A673 (cell line): Measurements from ENCODE around the gene OR2T35. TPM values are rescaled to one million over a fixed set of nuclear protein-coding genes. Genes with fewer than 3 reads are reported as not detected.

ENCODE experiments used
- BruUV-seq: library from RNA; stranded (reverse); fragments of 400-500 nt; replicated peaks from 2 replicates; lab custom pipeline; 2021; lab: Mats Ljungman, UMichigan
- CTCF ChIA-PET: fragments of 300-600 bp; sonication (Branson Sonifier 250); formaldehyde crosslinking; loops from one replicate; lab custom pipeline; 2022; ENCODE audit warnings: antibody characterized with exemption; lab: Charles Lee
- POLR2A ChIA-PET: fragments of 300-600 bp; sonication (Branson Sonifier 250); formaldehyde crosslinking; loops from one replicate; lab custom pipeline; 2022; ENCODE audit warnings: antibody characterized with exemption; ENCODE audit not compliant: low non-redundant PET; lab: Charles Lee
- DNase-seq: peaks from one replicate; pipeline ENCODE4 v3.0.0-alpha.2; 2015; ENCODE audit warnings: low spot score
- H3K27ac ChIP-seq: fragments of 200-600 bp; sonication (generic); 2 replicates; pipeline ENCODE4 v1.5.1; 2016; ENCODE audit warnings: mixed run types, low read depth, mild to moderate bottlenecking, mixed read lengths, antibody characterized with exemption, low read length; ENCODE audit not compliant: poor library complexity, severe bottlenecking
- H3K27me3 ChIP-seq: fragments of 200-600 bp; sonication (generic); replicated peaks from 2 replicates; pipeline ENCODE4 v1.6.1; 2017; ENCODE audit warnings: mixed run types, low read depth, mild to moderate bottlenecking, mixed read lengths, antibody characterized with exemption, low read length; ENCODE audit not compliant: insufficient read depth, poor library complexity
- H3K36me3 ChIP-seq: fragments of 200-600 bp; sonication (generic); 2 replicates; pipeline ENCODE4 v1.6.1; 2016; ENCODE audit warnings: mixed run types, mild to moderate bottlenecking, mixed read lengths, antibody characterized with exemption, low read length; ENCODE audit not compliant: insufficient read depth, poor library complexity, severe bottlenecking
- H3K4me1 ChIP-seq: fragments of 200-600 bp; sonication (generic); 2 replicates; pipeline ENCODE4 v1.6.1; 2017; ENCODE audit warnings: mixed run types, mild to moderate bottlenecking, mixed read lengths, antibody characterized with exemption, low read length; ENCODE audit not compliant: insufficient read depth, poor library complexity, severe bottlenecking
- H3K4me3 ChIP-seq: fragments of 200-600 bp; sonication (generic); 2 replicates; pipeline ENCODE4 v1.5.1; 2016; ENCODE audit warnings: low read depth, mixed run types, mild to moderate bottlenecking, mixed read lengths, low read length; ENCODE audit not compliant: poor library complexity, severe bottlenecking
- H3K9me3 ChIP-seq: fragments of 200-600 bp; sonication (generic); 2 replicates; pipeline ENCODE4 v1.6.1; 2016; ENCODE audit warnings: mixed run types, low read depth, mild to moderate bottlenecking, mixed read lengths, antibody characterized with exemption, low read length; ENCODE audit not compliant: poor library complexity, severe bottlenecking
- CTCF ChIP-seq: fragments of 300-800, 200-600 bp; sonication (generic); conservative IDR thresholded peaks from 2 replicates; pipeline ENCODE4 v1.5.1; 2017; ENCODE audit warnings: low read depth, mild to moderate bottlenecking, antibody characterized with exemption, low read length, moderate library complexity, mixed read lengths
- EZH2 ChIP-seq: fragments of 200-600 bp; sonication (generic); IDR thresholded peaks from 2 replicates; pipeline ENCODE4 v1.6.1; 2017; ENCODE audit warnings: borderline replicate concordance, low read depth, mild to moderate bottlenecking, mixed read lengths, antibody characterized with exemption, low read length; ENCODE audit not compliant: poor library complexity, severe bottlenecking
- intact Hi-C: fragments of 100-400 bp; cut with micrococcal nuclease; formaldehyde crosslinking; loops from one replicate; pipeline ENCODE4 v1.10.0; 2022; ENCODE audit not compliant: unreplicated experiment
- total RNA-seq: library from RNA; stranded (reverse); gene quantifications from 2 replicates; pipeline ENCODE4 v1.2.3, GENCODE V29; 2021

OR2T35 gene
- total RNA-seq, 1 experiment from 2014 or later = not detected

GRCh38 chr1:248618119-248618518, 27.0 kb downstream of the OR2T35 start:
- Histone ChIP-seq H3K36me3 (no peaks in the 10 kb centered on the region), H3K27me3 (no peaks in the 10 kb centered on the region), H3K9me3 (no peaks in the 10 kb centered on the region), H3K27ac (no peak overlapping the region), H3K4me1 (peaks cover 18% of the 10 kb centered on the region), H3K4me3 (no peak overlapping the region)
- intact Hi-C loops = loop anchor here (10.0 kb wide), 1 partner anchor 373 kb away; no protein-coding TSS in a partner anchor
- no peak for TF ChIP-seq EZH2
- TF ChIP-seq CTCF = no peak
- no peak for DNase-seq
- ChIA-PET POLR2A (no interaction called here), CTCF (interaction anchor here (0.6 kb wide), 1 partner anchor 213 kb away, joined by 3 read pairs; no protein-coding TSS in a partner anchor)
- no TSS peak for BruUV-seq

GRCh38 chr1:248613742-248614141, 31.3 kb downstream of the OR2T35 start:
- CTCF ChIA-PET = no interaction called here
- BruUV-seq = no TSS peak
- no peaks in the 10 kb centered on the region for H3K9me3 ChIP-seq
- no peak overlapping the region for H3K27ac ChIP-seq
- H3K36me3 ChIP-seq = no peaks in the 10 kb centered on the region
- TF ChIP-seq EZH2 = no peak
- no peak for TF ChIP-seq CTCF
- H3K4me3 ChIP-seq = no peak overlapping the region
- DNase-seq = no peak
- POLR2A ChIA-PET = no interaction called here
- intact Hi-C loops = loop anchor here (10.0 kb wide), 1 partner anchor 369 kb away; no protein-coding TSS in a partner anchor
- H3K27me3 ChIP-seq = no peaks in the 10 kb centered on the region
- no peaks in the 10 kb centered on the region for H3K4me1 ChIP-seq

DNA sequence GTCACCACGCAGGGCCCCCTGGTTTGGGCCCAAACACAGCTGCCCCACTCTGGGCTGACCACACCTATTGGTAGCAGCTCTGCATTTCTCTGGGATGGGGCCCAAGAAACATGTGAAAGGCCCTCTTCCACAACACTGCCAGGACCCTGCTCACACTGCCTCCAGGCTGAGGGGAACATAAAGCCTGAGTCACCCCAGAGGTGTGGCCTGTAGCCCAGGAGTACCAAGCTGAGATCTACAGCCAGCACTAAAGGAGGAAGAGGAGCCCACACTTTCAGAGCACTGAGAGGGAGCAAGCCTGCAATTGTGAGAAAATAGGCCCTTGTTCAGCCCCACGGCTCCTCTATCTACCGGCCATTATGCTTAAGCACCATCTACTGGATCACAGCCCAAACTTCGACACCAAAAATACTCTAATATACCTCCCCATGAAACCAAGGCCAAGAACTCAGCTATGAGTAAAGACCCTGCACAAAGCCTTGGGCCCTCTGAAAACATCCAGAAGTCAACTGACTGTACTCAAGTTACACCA, 33.1 kb downstream of the OR2T35 start:
- intact Hi-C loops = loop anchor here (1.0 to 10.0 kb wide), 2 partner anchors 208 to 367 kb away; no protein-coding TSS in a partner anchor
- ChIA-PET POLR2A (no interaction called here), CTCF (interaction anchor here (1.0 to 1.2 kb wide), 2 partner anchors 207 to 368 kb away, joined by 3 read pairs; no protein-coding TSS in a partner anchor)
- no peaks in the 10 kb centered on the region for H3K4me1 ChIP-seq
- no peaks in the 10 kb centered on the region for H3K9me3 ChIP-seq
- no peaks in the 10 kb centered on the region for H3K36me3 ChIP-seq
- peak; percentile 50 for DNase-seq
- TF ChIP-seq EZH2 (no peak), CTCF (peak; percentile 46)
- BruUV-seq = no TSS peak
- no peaks in the 10 kb centered on the region for H3K27me3 ChIP-seq
- no peak overlapping the region for H3K4me3 ChIP-seq
- no peak overlapping the region for H3K27ac ChIP-seq
